Measurements from ENCODE around the gene VSNL1.

Gene VSNL1

GRCh38 chr2:17518212-17519154 lies 22.0 kb upstream of the VSNL1 start, which contains the start of gene RAD51AP2:
RAD51AP2 (minus strand) TSS chr2:17518440; CDS start chr2:17518415, 25 bp downstream.
- no peak within 1 kb of the TSS for H3K27ac ChIP-seq
- TF ChIP-seq, protein P1, sequence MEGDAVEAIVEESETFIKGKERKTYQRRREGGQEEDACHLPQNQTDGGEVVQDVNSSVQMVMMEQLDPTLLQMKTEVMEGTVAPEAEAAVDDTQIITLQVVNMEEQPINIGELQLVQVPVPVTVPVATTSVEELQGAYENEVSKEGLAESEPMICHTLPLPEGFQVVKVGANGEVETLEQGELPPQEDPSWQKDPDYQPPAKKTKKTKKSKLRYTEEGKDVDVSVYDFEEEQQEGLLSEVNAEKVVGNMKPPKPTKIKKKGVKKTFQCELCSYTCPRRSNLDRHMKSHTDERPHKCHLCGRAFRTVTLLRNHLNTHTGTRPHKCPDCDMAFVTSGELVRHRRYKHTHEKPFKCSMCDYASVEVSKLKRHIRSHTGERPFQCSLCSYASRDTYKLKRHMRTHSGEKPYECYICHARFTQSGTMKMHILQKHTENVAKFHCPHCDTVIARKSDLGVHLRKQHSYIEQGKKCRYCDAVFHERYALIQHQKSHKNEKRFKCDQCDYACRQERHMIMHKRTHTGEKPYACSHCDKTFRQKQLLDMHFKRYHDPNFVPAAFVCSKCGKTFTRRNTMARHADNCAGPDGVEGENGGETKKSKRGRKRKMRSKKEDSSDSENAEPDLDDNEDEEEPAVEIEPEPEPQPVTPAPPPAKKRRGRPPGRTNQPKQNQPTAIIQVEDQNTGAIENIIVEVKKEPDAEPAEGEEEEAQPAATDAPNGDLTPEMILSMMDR (conservative IDR thresholded peaks at IDR 0.05), result no peak
- TF ChIP-seq ZFX (IDR thresholded peaks at IDR 0.05), result no peak

- no peak overlapping the region for H3K27ac ChIP-seq
- TF ChIP-seq, protein P1 (conservative IDR thresholded peaks at IDR 0.05), result no peak
- no peak for TF ChIP-seq ZFX (IDR thresholded peaks at IDR 0.05)
Observed at GRCh38 chr2:17519486-17519885, 21.0 kb upstream of the VSNL1 start.

DNA sequence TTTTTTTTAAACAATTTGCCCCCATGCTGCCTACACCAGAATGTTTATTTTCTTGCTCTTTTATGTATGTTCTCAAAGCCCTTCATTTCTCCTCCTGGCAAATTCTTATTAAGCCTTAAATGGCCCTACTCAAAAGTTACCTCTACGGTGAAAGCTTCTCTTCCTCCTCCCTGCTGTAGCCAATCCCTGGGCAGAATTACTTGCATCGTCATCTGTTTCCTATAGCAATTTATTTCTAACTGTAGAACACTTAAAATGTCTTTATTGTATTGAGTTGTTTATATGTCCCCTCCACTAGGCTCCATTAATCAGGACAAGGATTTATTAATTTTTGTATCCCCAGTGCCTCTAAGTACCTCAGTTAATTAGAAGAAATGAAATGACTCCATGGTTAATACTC lies 19.7 kb upstream of the VSNL1 start:
- no peak for TF ChIP-seq ZFX (IDR thresholded peaks at IDR 0.05)
- TF ChIP-seq, protein P1 (conservative IDR thresholded peaks at IDR 0.05), result no peak
- no peak overlapping the region for H3K27ac ChIP-seq

- TF ChIP-seq, protein P1 (conservative IDR thresholded peaks at IDR 0.05), result no peak
- TF ChIP-seq ZFX (IDR thresholded peaks at IDR 0.05), result no peak
- H3K27ac ChIP-seq, result no peak overlapping the region
Observed at GRCh38 chr2:17521621-17522020, 18.9 kb upstream of the VSNL1 start.

- no peak for TF ChIP-seq ZFX (IDR thresholded peaks at IDR 0.05)
- TF ChIP-seq, protein P1 (conservative IDR thresholded peaks at IDR 0.05), result no peak
- no peak overlapping the region for H3K27ac ChIP-seq
Observed at GRCh38 chr2:17522303-17522702, 18.2 kb upstream of the VSNL1 start.

DNA sequence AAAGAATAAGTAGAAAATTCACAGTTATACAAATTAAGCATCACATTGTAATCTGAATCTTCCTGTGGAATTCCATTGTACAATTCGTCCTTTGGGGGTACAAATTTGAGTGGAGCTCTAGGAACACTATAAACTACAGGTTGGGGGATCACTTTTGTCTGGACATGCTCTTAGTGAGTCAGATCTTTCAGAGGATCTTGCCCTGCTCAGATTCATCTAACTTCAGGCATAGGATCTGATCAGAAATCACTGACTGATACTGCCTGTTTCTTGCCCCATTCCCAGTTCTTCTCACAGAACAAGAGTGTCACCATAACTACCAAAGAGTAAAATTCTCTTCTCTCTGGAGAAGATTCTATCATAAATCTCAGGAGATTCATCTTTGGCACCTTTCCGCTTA lies 10.7 kb upstream of the VSNL1 start:
- TF ChIP-seq ZFX (IDR thresholded peaks at IDR 0.05), result no peak
- TF ChIP-seq, protein P1 (conservative IDR thresholded peaks at IDR 0.05), result no peak
- H3K27ac ChIP-seq, result no peak overlapping the region

- TF ChIP-seq, protein P1 (conservative IDR thresholded peaks at IDR 0.05), result no peak
- TF ChIP-seq ZFX (IDR thresholded peaks at IDR 0.05), result no peak
- no peak overlapping the region for H3K27ac ChIP-seq
Observed at GRCh38 chr2:17533546-17533945, 7.0 kb upstream of the VSNL1 start.

All from C4-2B (cell line).